ENCODE results near the gene MRPS10.

DNA sequence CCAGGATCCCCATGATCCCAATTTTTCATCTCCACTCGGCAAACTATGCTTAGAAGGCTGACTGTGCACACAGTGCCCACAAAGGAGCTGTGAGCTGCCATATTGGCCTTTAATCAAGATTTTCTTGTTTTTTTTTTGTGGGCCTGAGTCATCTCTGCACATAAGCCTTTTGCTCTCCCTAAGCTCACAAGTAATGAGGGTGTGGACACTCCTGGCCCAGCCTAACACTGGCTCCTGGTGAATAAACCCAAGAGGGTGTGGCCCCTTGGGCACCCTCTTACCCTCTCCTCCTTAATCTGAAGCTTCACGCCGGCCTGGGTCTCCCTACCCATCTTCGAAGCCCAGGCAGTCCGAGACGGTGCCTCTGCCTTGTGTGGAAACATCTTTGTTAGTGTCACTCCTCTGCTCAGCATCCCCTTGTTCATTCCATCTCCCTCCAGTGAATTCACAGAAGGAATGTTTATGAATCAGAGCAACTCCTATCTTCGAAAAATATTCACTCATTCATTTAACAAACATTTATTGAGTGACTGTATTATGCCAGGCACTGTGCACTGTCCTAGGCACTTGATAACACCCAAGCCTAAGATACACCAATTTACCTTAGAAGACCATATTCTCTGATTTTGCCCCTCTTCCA lies 22.2 kb upstream of the MRPS10 start:
- TF ChIP-seq, protein P1, sequence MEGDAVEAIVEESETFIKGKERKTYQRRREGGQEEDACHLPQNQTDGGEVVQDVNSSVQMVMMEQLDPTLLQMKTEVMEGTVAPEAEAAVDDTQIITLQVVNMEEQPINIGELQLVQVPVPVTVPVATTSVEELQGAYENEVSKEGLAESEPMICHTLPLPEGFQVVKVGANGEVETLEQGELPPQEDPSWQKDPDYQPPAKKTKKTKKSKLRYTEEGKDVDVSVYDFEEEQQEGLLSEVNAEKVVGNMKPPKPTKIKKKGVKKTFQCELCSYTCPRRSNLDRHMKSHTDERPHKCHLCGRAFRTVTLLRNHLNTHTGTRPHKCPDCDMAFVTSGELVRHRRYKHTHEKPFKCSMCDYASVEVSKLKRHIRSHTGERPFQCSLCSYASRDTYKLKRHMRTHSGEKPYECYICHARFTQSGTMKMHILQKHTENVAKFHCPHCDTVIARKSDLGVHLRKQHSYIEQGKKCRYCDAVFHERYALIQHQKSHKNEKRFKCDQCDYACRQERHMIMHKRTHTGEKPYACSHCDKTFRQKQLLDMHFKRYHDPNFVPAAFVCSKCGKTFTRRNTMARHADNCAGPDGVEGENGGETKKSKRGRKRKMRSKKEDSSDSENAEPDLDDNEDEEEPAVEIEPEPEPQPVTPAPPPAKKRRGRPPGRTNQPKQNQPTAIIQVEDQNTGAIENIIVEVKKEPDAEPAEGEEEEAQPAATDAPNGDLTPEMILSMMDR (IDR thresholded peaks at IDR 0.05), result no peak
- TF ChIP-seq POLR2A (IDR thresholded peaks at IDR 0.05), result no peak
- no peak for TF ChIP-seq EP300 (IDR thresholded peaks at IDR 0.05)

All from stomach (tissue), 4 donors.